K562 (cell line): ENCODE results near the gene MIR17HG. TPM values are rescaled to one million over a fixed set of nuclear protein-coding genes. Genes with fewer than 3 reads are reported as not detected.

Source experiments
- ARID3B ChIP-seq: fragments of 250-450 bp; sonication (Bioruptor Pico); IDR thresholded peaks from 2 replicates; pipeline ENCODE4 v1.4.0; 2020; ENCODE audit warnings: borderline replicate concordance
- EP400 ChIP-seq: fragments of 450-650 bp; IDR thresholded peaks from 2 replicates; pipeline ENCODE4 v1.6.1; 2017; ENCODE audit warnings: antibody characterized with exemption, mild to moderate bottlenecking, moderate library complexity
- FUS ChIP-seq: fragments of 200-400 bp; formaldehyde crosslinking; optimal IDR thresholded peaks from 2 replicates; pipeline ENCODE3; 2017; ENCODE audit warnings: low read depth, low read length
- KLF16 ChIP-seq: IDR thresholded peaks from 2 replicates; pipeline ENCODE4 v1.6.1; 2016; ENCODE audit warnings: antibody characterized with exemption
- MTF1 ChIP-seq: fragments of 250-450 bp; sonication (Bioruptor Pico); IDR thresholded peaks from 2 replicates; pipeline ENCODE4 v1.9.0; 2021; ENCODE audit warnings: moderate library complexity, mild to moderate bottlenecking, inconsistent platforms, borderline replicate concordance
- NCOA2 ChIP-seq, 2 experiments: fragments of 450-650 bp; IDR thresholded peaks; 2 replicates each; pipeline ENCODE4 v1.6.1; 2018; ENCODE audit warnings: mild to moderate bottlenecking in 2 of 2, moderate library complexity in 1 of 2; ENCODE audit not compliant: partially characterized antibody in 2 of 2
- NFATC3 ChIP-seq: fragments of 450-650 bp; IDR thresholded peaks from 2 replicates; pipeline ENCODE4 v1.6.1; 2017; ENCODE audit warnings: mild to moderate bottlenecking
- NFE2 ChIP-seq: IDR thresholded peaks from 2 replicates; pipeline ENCODE4 v1.6.1; 2014; ENCODE audit warnings: antibody characterized with exemption, low read depth
- PURB ChIP-seq: sonication (generic); formaldehyde crosslinking; IDR thresholded peaks from 2 replicates; pipeline ENCODE4 v1.9.0; 2021; ENCODE audit warnings: low read depth, mild to moderate bottlenecking, missing genetic modification reagents
- SRSF3 ChIP-seq: fragments of 200-400 bp; formaldehyde crosslinking; IDR thresholded peaks from 2 replicates; pipeline ENCODE4 v1.6.1; 2016; ENCODE audit warnings: mild to moderate bottlenecking, low read length, moderate library complexity; ENCODE audit not compliant: insufficient read depth
- STAT5B ChIP-seq: fragments of 250-450 bp; sonication (Bioruptor Pico); IDR thresholded peaks from 2 replicates; pipeline ENCODE4 v1.8.0; 2021; ENCODE audit warnings: mild to moderate bottlenecking, inconsistent platforms
- TFAM ChIP-seq: fragments of 250-450 bp; sonication (Bioruptor Pico); conservative IDR thresholded peaks from 2 replicates; pipeline ENCODE4 v1.5.0; 2021; ENCODE audit warnings: mild to moderate bottlenecking, moderate library complexity
- YY1 ChIP-seq, 3 experiments: IDR thresholded peaks; 2 replicates each; pipeline ENCODE4 v1.6.1; 2011; ENCODE audit warnings: low read length in 2 of 3, mild to moderate bottlenecking in 2 of 3, moderate library complexity in 2 of 3, borderline replicate concordance in 1 of 3, control low read depth in 1 of 3, low read depth in 1 of 3; ENCODE audit not compliant: insufficient read depth in 3 of 3, insufficient replicate concordance in 2 of 3, control insufficient read depth in 1 of 3, insufficient read length in 1 of 3; ENCODE audit errors: extremely low read depth in 1 of 3
- ZKSCAN8 ChIP-seq: fragments of 200-800 bp; sonication (Bioruptor generic); IDR thresholded peaks from 2 replicates; pipeline ENCODE4 v1.6.1; 2016; ENCODE audit warnings: missing genetic modification characterization, missing compliant biosample characterization
- ZNF274 ChIP-seq: IDR thresholded peaks from 2 replicates; pipeline ENCODE4 v1.6.1; 2011; ENCODE audit warnings: low read depth, mild to moderate bottlenecking, low read length, moderate library complexity, borderline replicate concordance
- ZNF398 ChIP-seq: fragments of 250-450 bp; sonication (Bioruptor Pico); IDR thresholded peaks from 2 replicates; pipeline ENCODE4 v1.8.0; 2021; ENCODE audit warnings: moderate library complexity, mild to moderate bottlenecking, inconsistent platforms
- ZNF609 ChIP-seq: sonication (generic); formaldehyde crosslinking; IDR thresholded peaks from 2 replicates; pipeline ENCODE4 v1.8.1; 2023; ENCODE audit warnings: missing genetic modification reagents, mild to moderate bottlenecking, borderline replicate concordance
- polyA plus RNA-seq, 8 experiments: library from polyadenylated mRNA; depleted of rRNA in 4 of 8; stranded (reverse) in 5 of 8; unstranded in 3 of 8; fragments of >200 nt; fragmentation: Nextera tagmentation in 2 of 8; fragmentation: Illumina TruSeq in 1 of 8; extraction: Ambion mirVana in 2 of 8; extraction: Trizol in 1 of 8; gene quantifications; 2 replicates each; pipeline versions ENCODE4 v1.2.1 to v1.2.3, GENCODE V29; 2011 to 2014; ENCODE audit warnings: inconsistent platforms in 1 of 8, missing spikeins in 1 of 8
- total RNA-seq, 7 experiments: library from RNA; depleted of rRNA in 6 of 7; stranded (reverse); fragments of >200 nt in 6 of 7; fragmentation: Illumina TruSeq in 2 of 7; extraction: Trizol in 2 of 7; gene quantifications; 2 replicates each; pipeline versions ENCODE4 v1.2.1 to v1.2.3, GENCODE V29; 2011 to 2021; ENCODE audit warnings: low replicate concordance in 1 of 7

MIR17HG gene
- total and polyA plus RNA-seq, 9 of the 15 experiments (the other 6 are each of a cell fraction or from before 2014, with no cell fraction given) = 44.2 to 218 (median 77.8) TPM

GRCh38 chr13:91298060-91298459, 49.4 kb upstream of the MIR17HG start (continued):
- peak; percentile 99; the same call in 1 of the 2 replicates for TF ChIP-seq TFAM
- peak in 1 of 2 experiments; percentile 35 for TF ChIP-seq NCOA2 (IDR thresholded peaks at IDR 0.05; ENCODE audit: partially characterized antibody in 2 of 2)
- TF ChIP-seq ZKSCAN8 (CRISPR knock-in tag) = no peak
- no peak for TF ChIP-seq KLF16
- TF ChIP-seq ZNF398 = no peak
- TF ChIP-seq STAT5B (CRISPR knock-in tag) = no peak
- peak; percentile 19; the same call in 1 of the 2 replicates for TF ChIP-seq EP400
- TF ChIP-seq YY1 (IDR thresholded peaks at IDR 0.05; ENCODE audit: borderline replicate concordance in 1 of 3, control insufficient read depth in 1 of 3, extremely low read depth in 1 of 3, insufficient read depth in 3 of 3, insufficient read length in 1 of 3, insufficient replicate concordance in 2 of 3, low read depth in 1 of 3, low read length in 2 of 3) = no peak
- TF ChIP-seq NFATC3 = no peak
- no peak for TF ChIP-seq ZNF609 (CRISPR knock-in tag)
- no peak for TF ChIP-seq NFE2
- TF ChIP-seq ARID3B (CRISPR knock-in tag) = no peak
- no peak for TF ChIP-seq FUS
- TF ChIP-seq PURB (CRISPR knock-in tag) = no peak
- no peak for TF ChIP-seq SRSF3
- TF ChIP-seq ZNF274 = 0 out of 2 replicates have a peak, but pooled peaks have one; percentile 50
- TF ChIP-seq MTF1 (CRISPR knock-in tag) = no peak
